B cell (primary cell): Measurements from ENCODE around the gene SNTB2. TPM values are rescaled to one million over a fixed set of nuclear protein-coding genes. Genes with fewer than 3 reads are reported as not detected.

ENCODE experiments used
- ATAC-seq: fragments of 200-7000 bp; cut with Tn5 transposase; one replicate; pipeline ENCODE4 v1.10.0; 2021; ENCODE audit warnings: low read depth, mild to moderate bottlenecking, moderate number of reproducible peaks, moderate library complexity
- CTCF ChIA-PET: fragments of 350-600 bp; sonication (Branson Sonifier 250); formaldehyde crosslinking; loops from one replicate; lab custom pipeline; 2021; ENCODE audit warnings: antibody characterized with exemption, inconsistent platforms; lab: Charles Lee
- POLR2A ChIA-PET: fragments of 350-600 bp; sonication (Branson Sonifier 250); formaldehyde crosslinking; loops from one replicate; lab custom pipeline; 2021; ENCODE audit warnings: antibody characterized with exemption; lab: Charles Lee
- DNase-seq: peaks from one replicate; pipeline ENCODE4 v3.0.0; 2013
- H2AFZ ChIP-seq: 2 replicates; pipeline ENCODE4 v1.6.1; 2012; ENCODE audit warnings: mild to moderate bottlenecking, low read depth, low read length; ENCODE audit not compliant: insufficient read depth, poor library complexity, severe bottlenecking
- H3K27ac ChIP-seq, 2 donors: 1 replicate in 1 of 2; 2 replicates in 1 of 2; pipeline ENCODE4 v1.5.1; 2012 to 2013; ENCODE audit warnings: low read length in 2 of 2, mild to moderate bottlenecking in 2 of 2, moderate library complexity in 1 of 2
- H3K27me3 ChIP-seq, 4 experiments: fragments of 200-600 bp in 1 of 4; sonication (generic) in 1 of 4; replicated peaks in 1 of 4; 1 replicate in 2 of 4; 2 replicates in 2 of 4; pipeline versions ENCODE4 v1.6.1 to v1.7.0; 2013 to 2016; ENCODE audit warnings: low read length in 3 of 4, mild to moderate bottlenecking in 2 of 4, mixed read lengths in 1 of 4, moderate library complexity in 1 of 4; ENCODE audit not compliant: insufficient read depth in 4 of 4, control insufficient read depth in 3 of 4; ENCODE audit errors: control extremely low read depth in 1 of 4
- H3K36me3 ChIP-seq, 2 experiments: replicated peaks in 1 of 2; 1 replicate in 1 of 2; 2 replicates in 1 of 2; pipeline versions ENCODE4 v1.6.1 to v1.7.1; 2013; ENCODE audit warnings: low read length in 1 of 2; ENCODE audit not compliant: insufficient read depth in 2 of 2, control insufficient read depth in 1 of 2; ENCODE audit errors: control extremely low read depth in 1 of 2, extremely low read depth in 1 of 2
- H3K4me1 ChIP-seq, 2 donors: fragments of 200-600 bp in 1 of 2; sonication (generic) in 1 of 2; 1 replicate in 1 of 2; 2 replicates in 1 of 2; pipeline versions ENCODE4 v1.5.1 to v1.6.1; 2013 to 2017; ENCODE audit warnings: low read length in 2 of 2; ENCODE audit not compliant: control insufficient read depth in 2 of 2, insufficient read depth in 2 of 2
- H3K4me2 ChIP-seq: replicated peaks from 2 replicates; pipeline ENCODE3; 2012; ENCODE audit warnings: mild to moderate bottlenecking, low read depth, low read length; ENCODE audit not compliant: poor library complexity, severe bottlenecking
- H3K4me3 ChIP-seq, 5 experiments: fragments of 200-600 bp in 1 of 5; sonication (generic) in 1 of 5; 1 replicate in 3 of 5; 2 replicates in 2 of 5; pipeline versions ENCODE4 v1.5.1 to v1.7.0; 2011 to 2016; ENCODE audit warnings: low read length in 4 of 5, mild to moderate bottlenecking in 4 of 5, low read depth in 2 of 5, control low read depth in 1 of 5, moderate library complexity in 1 of 5; ENCODE audit not compliant: insufficient read depth in 1 of 5; ENCODE audit errors: control extremely low read depth in 1 of 5, extremely low read depth in 1 of 5
- H3K79me2 ChIP-seq: fragments of 200-600 bp; sonication (generic); one replicate; pipeline ENCODE4 v1.6.0; 2016; ENCODE audit warnings: low read length; ENCODE audit not compliant: control insufficient read depth, insufficient read depth
- H3K9ac ChIP-seq: fragments of 200-600 bp; sonication (generic); 2 replicates; pipeline ENCODE4 v1.6.1; 2017; ENCODE audit warnings: mild to moderate bottlenecking, low read length, moderate library complexity
- H3K9me3 ChIP-seq, 3 donors: one replicate each; pipeline versions ENCODE4 v1.6.1 to v1.7.1; 2013; ENCODE audit warnings: low read length in 2 of 3; ENCODE audit not compliant: control insufficient read depth in 2 of 3, insufficient read depth in 1 of 3; ENCODE audit errors: control extremely low read depth in 1 of 3
- H4K20me1 ChIP-seq: 2 replicates; pipeline ENCODE4 v1.6.0; 2012; ENCODE audit warnings: mild to moderate bottlenecking, low read length; ENCODE audit not compliant: insufficient read depth, control insufficient read depth, poor library complexity, severe bottlenecking
- H3K27ac Mint-ChIP-seq: one replicate; pipeline ENCODE4 v1.8.0; 2021; ENCODE audit warnings: mixed read lengths
- H3K27me3 Mint-ChIP-seq: one replicate; pipeline ENCODE4 v1.8.0; 2021; ENCODE audit warnings: mixed read lengths
- H3K4me1 Mint-ChIP-seq: one replicate; pipeline ENCODE4 v1.8.0; 2021; ENCODE audit warnings: mixed read lengths
- H3K4me3 Mint-ChIP-seq: one replicate; pipeline ENCODE4 v1.8.0; 2021; ENCODE audit warnings: mixed read lengths
- H3K9me3 Mint-ChIP-seq: one replicate; pipeline ENCODE4 v1.8.0; 2022; ENCODE audit warnings: mixed read lengths; ENCODE audit not compliant: insufficient read depth
- CTCF ChIP-seq: fragments of 200-600 bp; IDR thresholded peaks from one replicate; pipeline ENCODE4 v1.8.0; 2022; ENCODE audit warnings: antibody characterized with exemption, mild to moderate bottlenecking
- EZH2 ChIP-seq: IDR thresholded peaks from 2 replicates; pipeline ENCODE4 v1.6.1; 2012; ENCODE audit warnings: borderline replicate concordance, low read depth, mild to moderate bottlenecking, moderate library complexity, low read length; ENCODE audit not compliant: insufficient read depth, poor library complexity, severe bottlenecking
- WGBS: methylation state at CpG from one replicate; pipeline ENCODE4 v1.1.5; 2013; ENCODE audit warnings: missing lambda C conversion rate; ENCODE audit not compliant: insufficient coverage; 5-methylcytosine and 5-hydroxymethylcytosine counted together
- intact Hi-C: fragments of 100-400 bp; cut with micrococcal nuclease; formaldehyde crosslinking; loops from one replicate; pipeline ENCODE4 v1.10.0; 2022
- polyA plus RNA-seq: library from polyadenylated mRNA; depleted of rRNA; stranded (reverse); fragments of >200 nt; gene quantifications from 2 replicates; pipeline ENCODE4 v1.2.3, GENCODE V29; 2012
- total RNA-seq, 2 donors: library from RNA; stranded (reverse); fragments of 120-200 nt in 1 of 2; gene quantifications; 1 replicate in 1 of 2; 2 replicates in 1 of 2; pipeline versions ENCODE4 v1.2.3 to v1.2.4, GENCODE V29; 2013 to 2022

SNTB2 gene
- total and polyA plus RNA-seq, 2 donors (not counting 1 experiment from before 2014, with no cell fraction given), result 3.8 to 16.2 TPM

GRCh38 chr16:69191136-69191535, 4.2 kb downstream of the SNTB2 start:
- peaks cover 27% of the 10 kb centered on the region for H3K4me1 Mint-ChIP-seq
- Histone ChIP-seq H3K27me3 (no peaks in the 10 kb centered on the region), H3K4me1 (peaks cover 15 to 26% of the 10 kb centered on the region in 2 donors), H3K4me3 (no peak overlapping the region), H3K36me3 (no peaks in the 10 kb centered on the region), H3K9me3 (no peaks in the 10 kb centered on the region), H4K20me1 (peaks cover 13% of the 10 kb centered on the region), H3K9ac (no peak overlapping the region), H3K79me2 (peaks cover 8% of the 10 kb centered on the region), H3K27ac (no peak overlapping the region), H3K4me2 (no peak overlapping the region), H2AFZ (no peak overlapping the region)
- ATAC-seq (no peak), DNase-seq (no peak)
- POLR2A ChIA-PET, result no interaction called here
- intact Hi-C loops, result no loop called here
- CTCF ChIA-PET, result interaction anchor here (0.6 to 1.0 kb wide), 3 partner anchors 67 to 281 kb away, joined by 3 to 4 read pairs (median 3); no protein-coding TSS in a partner anchor
- H3K4me3 Mint-ChIP-seq, result no peak overlapping the region
- no peak for TF ChIP-seq EZH2
- no peak for TF ChIP-seq CTCF
- H3K9me3 Mint-ChIP-seq, result no peaks in the 10 kb centered on the region
- H3K27me3 Mint-ChIP-seq, result no peaks in the 10 kb centered on the region
- no CpG with 5 or more reads among the region's 2 CpGs for WGBS
- no peak overlapping the region for H3K27ac Mint-ChIP-seq

GRCh38 chr16:69193855-69194254, 6.9 kb downstream of the SNTB2 start:
- peaks cover 15% of the 10 kb centered on the region for H3K79me2 ChIP-seq
- no peak for DNase-seq
- no peaks in the 10 kb centered on the region for H3K27me3 Mint-ChIP-seq
- intact Hi-C loops, result no loop called here
- H4K20me1 ChIP-seq, result peaks cover 8% of the 10 kb centered on the region
- peaks cover 1 to 6% of the 10 kb centered on the region in 2 donors for H3K4me1 ChIP-seq
- no peak overlapping the region for H3K4me2 ChIP-seq
- H2AFZ ChIP-seq, result no peak overlapping the region
- H3K9me3 Mint-ChIP-seq, result no peaks in the 10 kb centered on the region
- H3K27ac ChIP-seq, result no peak overlapping the region
- ATAC-seq, result no peak
- no peak overlapping the region for H3K4me3 Mint-ChIP-seq
- H3K27me3 ChIP-seq, result no peaks in the 10 kb centered on the region
- H3K4me1 Mint-ChIP-seq, result peaks cover 10% of the 10 kb centered on the region
- ChIA-PET CTCF (interaction anchor here (1.1 kb wide), 1 partner anchor 37 kb away, joined by 3 read pairs; no protein-coding TSS in a partner anchor), POLR2A (no interaction called here)
- no peaks in the 10 kb centered on the region for H3K9me3 ChIP-seq
- TF ChIP-seq CTCF (no peak), EZH2 (no peak)
- no peak overlapping the region for H3K4me3 ChIP-seq
- H3K36me3 ChIP-seq, result no peaks in the 10 kb centered on the region
- no peak overlapping the region for H3K9ac ChIP-seq
- no peak overlapping the region for H3K27ac Mint-ChIP-seq
